ENCODE data around the gene ZBP1. TPM values are rescaled to one million over a fixed set of nuclear protein-coding genes. Genes with fewer than 3 reads are reported as not detected.
A peak's percentile ranks its signal among the peaks of the same experiment; 100 is the strongest.

The ZBP1 gene
- total RNA-seq, 5 donors from 2014 or later (not counting 1 experiment from before 2014, with no cell fraction given) = 8.6 to 41.1 (median 20.6) TPM

GRCh38 chr20:57618764-57619050 lies 1.5 kb downstream of the ZBP1 start:
- H3K4me1 Mint-ChIP-seq = peaks cover 58 to 77% (median 70%) of the 10 kb centered on the region in 3 donors
- H3K4me3 ChIP-seq (ENCODE audit: control insufficient read depth in 1 of 2, extremely low read depth in 1 of 2, low read length in 1 of 2) = peak overlapping the region; percentile 49 to 53
- H3K4me3 Mint-ChIP-seq = peak overlapping the region; percentile 86 to 88 (median 86)
- POLR2A ChIA-PET = interaction anchor here in 1 of 2 donors (0.5 to 1.5 kb wide), 3 partner anchors 12 to 1205 kb away, joined by 3 to 4 read pairs (median 3); no protein-coding TSS in a partner anchor
- peaks cover 37 to 90% of the 10 kb centered on the region in 2 experiments for H3K4me1 ChIP-seq (ENCODE audit: control insufficient read depth in 1 of 2, extremely low read depth in 1 of 2, insufficient read depth in 2 of 2, low read length in 2 of 2)
- H3K27ac Mint-ChIP-seq = peak overlapping the region; percentile 95 to 97
- H3K36me3 Mint-ChIP-seq = peaks cover 19% of the 10 kb centered on the region
- no peaks in the 10 kb centered on the region for H3K27me3 Mint-ChIP-seq
- no peaks in the 10 kb centered on the region for H3K9me3 ChIP-seq
- peaks cover 0 to 29% of the 10 kb centered on the region in 2 donors for H3K36me3 ChIP-seq (ENCODE audit: control insufficient read depth in 2 of 2, extremely low read depth in 1 of 2, insufficient read depth in 1 of 2, low read length in 1 of 2)
- peak overlapping the region; percentile 90 for H3K27ac ChIP-seq (ENCODE audit: low read length)
- 24% methylated on average over 3 of the region's 6 CpGs for WGBS (ENCODE audit: insufficient coverage)
- H3K9me3 Mint-ChIP-seq = no peaks in the 10 kb centered on the region
- no peaks in the 10 kb centered on the region for H3K27me3 ChIP-seq (replicated peaks in 1 of 2; ENCODE audit: control insufficient read depth in 2 of 2, extremely low read depth in 1 of 2, insufficient read depth in 2 of 2, low read length in 1 of 2)
- no peak for DNase-seq
- CTCF ChIA-PET = interaction anchor here in 1 of 2 donors (1.1 to 2.6 kb wide), 7 partner anchors 9 to 221 kb away, joined by 3 to 22 read pairs (median 10); no protein-coding TSS in a partner anchor
- ATAC-seq (replicated peaks in 1 of 4) = no peak

DNA sequence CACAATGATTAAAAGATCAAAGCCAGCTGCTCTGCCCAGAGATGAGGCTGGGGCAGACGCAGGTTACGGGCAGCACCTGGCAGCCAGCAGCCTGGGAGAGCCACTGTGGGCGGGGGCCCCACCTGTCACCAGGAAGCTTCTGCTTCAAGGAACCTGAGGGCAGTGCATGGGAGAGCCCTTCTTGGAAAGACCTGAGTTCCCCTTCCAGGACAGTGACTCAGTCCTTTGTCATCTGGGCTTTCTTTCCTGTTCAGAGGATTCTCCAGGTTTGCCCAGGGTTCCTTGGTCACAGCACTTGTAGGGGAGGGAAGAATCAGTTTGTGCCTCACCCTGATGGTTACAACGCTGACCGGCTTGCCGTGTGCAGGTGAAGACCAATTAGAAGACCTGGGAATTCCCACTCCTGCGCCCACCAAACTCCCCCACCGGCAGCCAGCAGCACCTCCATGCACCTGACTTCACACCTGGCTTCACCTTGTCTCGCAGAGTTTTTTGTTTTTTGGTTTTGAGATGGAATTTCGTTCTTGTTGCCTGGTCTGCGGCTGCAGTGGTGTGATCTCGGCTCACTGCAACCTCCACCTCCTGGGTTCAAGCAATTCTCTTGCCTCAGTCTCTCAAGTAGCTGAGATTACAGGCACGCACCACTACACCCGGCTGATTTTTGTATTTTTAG lies 2.0 kb downstream of the ZBP1 start:
- WGBS (ENCODE audit: insufficient coverage) = 25% methylated on average over 4 of the region's 14 CpGs
- no peaks in the 10 kb centered on the region for H3K9me3 ChIP-seq
- H3K4me3 ChIP-seq (ENCODE audit: control insufficient read depth in 1 of 2, extremely low read depth in 1 of 2, low read length in 1 of 2) = peak overlapping the region; percentile 49 to 53
- ChIA-PET CTCF (interaction anchor here (0.6 to 2.5 kb wide), 6 partner anchors 8 to 220 kb away, joined by 3 to 22 read pairs (median 4); no protein-coding TSS in a partner anchor), POLR2A (interaction anchor here in 1 of 2 donors (0.5 to 0.6 kb wide), 2 partner anchors 20 to 1205 kb away, joined by 3 read pairs; no protein-coding TSS in a partner anchor)
- Mint-ChIP-seq H3K4me1 (peaks cover 58 to 76% (median 69%) of the 10 kb centered on the region in 3 donors), H3K36me3 (peaks cover 21% of the 10 kb centered on the region), H3K27me3 (no peaks in the 10 kb centered on the region), H3K4me3 (peak overlapping the region; percentile 86 to 88 (median 86)), H3K27ac (peak overlapping the region; percentile 95 to 97), H3K9me3 (no peaks in the 10 kb centered on the region)
- H3K27me3 ChIP-seq (replicated peaks in 1 of 2; ENCODE audit: control insufficient read depth in 2 of 2, extremely low read depth in 1 of 2, insufficient read depth in 2 of 2, low read length in 1 of 2) = no peaks in the 10 kb centered on the region
- H3K36me3 ChIP-seq (ENCODE audit: control insufficient read depth in 2 of 2, extremely low read depth in 1 of 2, insufficient read depth in 1 of 2, low read length in 1 of 2) = peaks cover 0 to 34% of the 10 kb centered on the region in 2 donors
- ATAC-seq (replicated peaks in 1 of 4) = no peak
- H3K4me1 ChIP-seq (ENCODE audit: control insufficient read depth in 1 of 2, extremely low read depth in 1 of 2, insufficient read depth in 2 of 2, low read length in 2 of 2) = peaks cover 37 to 90% of the 10 kb centered on the region in 2 experiments
- peak in 2 of 35 experiments; percentile 18 to 41 for DNase-seq
- peak overlapping the region; percentile 90 for H3K27ac ChIP-seq (ENCODE audit: low read length)

- DNase-seq (peak in 1 of 35 experiments; percentile 16), ATAC-seq (replicated peaks in 1 of 4) (no peak)
- POLR2A ChIA-PET = interaction anchor here (0.6 to 1.1 kb wide), 3 partner anchors 11 to 36 kb away, joined by 3 to 9 read pairs (median 3); no protein-coding TSS in a partner anchor
- Histone ChIP-seq H3K36me3 (ENCODE audit: control insufficient read depth in 2 of 2, extremely low read depth in 1 of 2, insufficient read depth in 1 of 2, low read length in 1 of 2) (peaks cover 0 to 44% of the 10 kb centered on the region in 2 donors), H3K27me3 (replicated peaks in 1 of 2; ENCODE audit: control insufficient read depth in 2 of 2, extremely low read depth in 1 of 2, insufficient read depth in 2 of 2, low read length in 1 of 2) (no peaks in the 10 kb centered on the region), H3K4me1 (ENCODE audit: control insufficient read depth in 1 of 2, extremely low read depth in 1 of 2, insufficient read depth in 2 of 2, low read length in 2 of 2) (peaks cover 37 to 80% of the 10 kb centered on the region in 2 experiments), H3K27ac (ENCODE audit: low read length) (peak overlapping the region; percentile 90), H3K9me3 (no peaks in the 10 kb centered on the region), H3K4me3 (ENCODE audit: control insufficient read depth in 1 of 2, extremely low read depth in 1 of 2, low read length in 1 of 2) (no peak overlapping the region)
- Mint-ChIP-seq H3K27me3 (no peaks in the 10 kb centered on the region), H3K4me1 (peaks cover 52 to 66% (median 59%) of the 10 kb centered on the region in 3 donors), H3K36me3 (peaks cover 28% of the 10 kb centered on the region), H3K4me3 (peak overlapping the region in 2 of 3 donors; percentile 39 to 86), H3K9me3 (no peaks in the 10 kb centered on the region), H3K27ac (peak overlapping the region; percentile 95 to 97)
- CTCF ChIA-PET = interaction anchor here (0.6 to 0.9 kb wide), 4 partner anchors 36 to 94 kb away, joined by 3 to 4 read pairs (median 3); no protein-coding TSS in a partner anchor
- 96% methylated on average over 5 of the region's 6 CpGs for WGBS (ENCODE audit: insufficient coverage)
Measured at GRCh38 chr20:57617079-57617795, 3.0 kb downstream of the ZBP1 start.

- H3K36me3 Mint-ChIP-seq = peaks cover 28% of the 10 kb centered on the region
- POLR2A ChIA-PET = interaction anchor here (0.6 to 1.1 kb wide), 2 partner anchors 37 to 1034 kb away, joined by 9 to 17 read pairs; no protein-coding TSS in a partner anchor
Measured at GRCh38 chr20:57616143-57616951, 3.9 kb downstream of the ZBP1 start.

DNA sequence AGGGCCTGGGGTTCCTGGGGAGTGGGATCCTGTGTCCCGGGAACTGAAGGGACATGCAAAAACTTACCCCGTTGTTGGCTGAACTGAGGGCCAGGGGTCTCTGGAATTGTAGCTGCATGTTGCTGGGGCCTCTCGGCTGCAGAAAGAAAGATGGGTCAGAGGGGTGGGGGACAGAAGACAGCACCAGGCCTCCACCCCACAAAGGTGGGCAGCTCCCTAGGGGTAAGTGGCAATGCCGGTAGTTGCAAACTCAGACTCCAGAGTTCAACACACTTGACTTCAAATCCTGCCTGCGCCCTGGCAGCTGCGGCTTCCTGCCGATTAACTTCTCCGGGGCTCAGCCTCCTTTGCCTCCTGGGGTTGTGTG lies 4.8 kb downstream of the ZBP1 start:
- WGBS (ENCODE audit: insufficient coverage) = 100% methylated on average over 4 of the region's 8 CpGs
- ChIA-PET POLR2A (no interaction called here), CTCF (interaction anchor here in 1 of 2 donors (0.7 kb wide), 1 partner anchor 14 kb away, joined by 3 read pairs; no protein-coding TSS in a partner anchor)
- Histone ChIP-seq H3K4me3 (ENCODE audit: control insufficient read depth in 1 of 2, extremely low read depth in 1 of 2, low read length in 1 of 2) (no peak overlapping the region), H3K36me3 (ENCODE audit: control insufficient read depth in 2 of 2, extremely low read depth in 1 of 2, insufficient read depth in 1 of 2, low read length in 1 of 2) (peaks cover 0 to 61% of the 10 kb centered on the region in 2 donors), H3K4me1 (ENCODE audit: control insufficient read depth in 1 of 2, extremely low read depth in 1 of 2, insufficient read depth in 2 of 2, low read length in 2 of 2) (peaks cover 25 to 62% of the 10 kb centered on the region in 2 experiments), H3K27me3 (replicated peaks in 1 of 2; ENCODE audit: control insufficient read depth in 2 of 2, extremely low read depth in 1 of 2, insufficient read depth in 2 of 2, low read length in 1 of 2) (no peaks in the 10 kb centered on the region), H3K27ac (ENCODE audit: low read length) (no peak overlapping the region), H3K9me3 (no peaks in the 10 kb centered on the region)
- H3K36me3 Mint-ChIP-seq = peaks cover 36% of the 10 kb centered on the region
- H3K27ac Mint-ChIP-seq = no peak overlapping the region
- no peak overlapping the region for H3K4me3 Mint-ChIP-seq
- no peaks in the 10 kb centered on the region for H3K9me3 Mint-ChIP-seq
- no peaks in the 10 kb centered on the region for H3K27me3 Mint-ChIP-seq
- peak in 1 of 35 experiments; percentile 17 for DNase-seq
- no peak for ATAC-seq (replicated peaks in 1 of 4)
- peaks cover 34 to 49% (median 44%) of the 10 kb centered on the region in 3 donors for H3K4me1 Mint-ChIP-seq

More at GRCh38 chr20:57616143-57616951, 3.9 kb downstream of the ZBP1 start:
- H3K27ac Mint-ChIP-seq = peak overlapping the region in 1 of 2 donors; percentile 44
- Histone ChIP-seq H3K27me3 (replicated peaks in 1 of 2; ENCODE audit: control insufficient read depth in 2 of 2, extremely low read depth in 1 of 2, insufficient read depth in 2 of 2, low read length in 1 of 2) (no peaks in the 10 kb centered on the region), H3K27ac (ENCODE audit: low read length) (no peak overlapping the region), H3K4me1 (ENCODE audit: control insufficient read depth in 1 of 2, extremely low read depth in 1 of 2, insufficient read depth in 2 of 2, low read length in 2 of 2) (peaks cover 33 to 71% of the 10 kb centered on the region in 2 experiments), H3K36me3 (ENCODE audit: control insufficient read depth in 2 of 2, extremely low read depth in 1 of 2, insufficient read depth in 1 of 2, low read length in 1 of 2) (peaks cover 0 to 53% of the 10 kb centered on the region in 2 donors), H3K4me3 (ENCODE audit: control insufficient read depth in 1 of 2, extremely low read depth in 1 of 2, low read length in 1 of 2) (no peak overlapping the region), H3K9me3 (no peaks in the 10 kb centered on the region)
- no peak for ATAC-seq (replicated peaks in 1 of 4)
- 92% methylated on average over 19 of the region's 20 CpGs for WGBS (ENCODE audit: insufficient coverage)
- CTCF ChIA-PET = no interaction called here
- H3K4me3 Mint-ChIP-seq = no peak overlapping the region
- no peaks in the 10 kb centered on the region for H3K9me3 Mint-ChIP-seq
- no peaks in the 10 kb centered on the region for H3K27me3 Mint-ChIP-seq
- H3K4me1 Mint-ChIP-seq = peaks cover 44 to 57% (median 53%) of the 10 kb centered on the region in 3 donors
- peak in 1 of 35 experiments; percentile 21 for DNase-seq

All from T-cell (primary cell).